SK-N-SH (cell line): Measurements from ENCODE around the gene MAP2K4. TPM values are rescaled to one million over a fixed set of nuclear protein-coding genes. Genes with fewer than 3 reads are reported as not detected.

Experiments used
- CTCF ChIA-PET: fragments of 300-600, 350-600 bp; formaldehyde crosslinking; extraction: SDS; loops from one replicate; lab custom pipeline; 2021; lab: Yijun Ruan, JAX
- POLR2A ChIA-PET: fragments of 350-600 bp; sonication (Branson Sonifier 250); formaldehyde crosslinking; extraction: SDS; loops from one replicate; lab custom pipeline; 2020; ENCODE audit warnings: antibody characterized with exemption, inconsistent platforms; lab: Yijun Ruan, JAX
- DNase-seq: peaks from one replicate; pipeline ENCODE4 v3.0.0; 2012
- H2AFZ ChIP-seq: fragments of 200-600 bp; sonication (generic); 2 replicates; pipeline ENCODE4 v1.8.1; 2016; ENCODE audit warnings: antibody characterized with exemption, mild to moderate bottlenecking, low read depth
- H3F3A ChIP-seq: fragments of 200-600 bp; sonication (generic); replicated peaks from 2 replicates; pipeline ENCODE3; 2016; ENCODE audit warnings: antibody characterized with exemption, mild to moderate bottlenecking; ENCODE audit not compliant: insufficient read depth
- H3K27ac ChIP-seq, 2 experiments: fragments of 200-500 bp in 1 of 2; fragments of 200-600 bp in 1 of 2; sonication (Bioruptor generic) in 1 of 2; sonication (generic), shearing (Covaris generic) in 1 of 2; 2 replicates each; pipeline versions ENCODE4 v1.5.1 to v1.6.1; 2014 to 2016; ENCODE audit warnings: low read depth in 2 of 2, inconsistent platforms in 1 of 2, low read length in 1 of 2, mild to moderate bottlenecking in 1 of 2, mixed read lengths in 1 of 2
- H3K27me3 ChIP-seq: fragments of 200-600 bp; sonication (generic), shearing (Covaris generic); 2 replicates; pipeline ENCODE4 v1.6.1; 2016; ENCODE audit warnings: mixed run types; ENCODE audit not compliant: insufficient read depth
- H3K36me3 ChIP-seq, 2 experiments: fragments of 200-500 bp in 1 of 2; fragments of 200-600 bp in 1 of 2; sonication (Bioruptor generic) in 1 of 2; sonication (generic) in 1 of 2; replicated peaks in 1 of 2; 2 replicates each; pipeline versions ENCODE3 to v1.5.1; 2014 to 2016; ENCODE audit warnings: low read length in 1 of 2, mild to moderate bottlenecking in 1 of 2; ENCODE audit not compliant: insufficient read depth in 2 of 2, control insufficient read depth in 1 of 2
- H3K4me1 ChIP-seq, 2 experiments: fragments of 200-500 bp in 1 of 2; fragments of 200-600 bp in 1 of 2; sonication (Bioruptor generic) in 1 of 2; sonication (generic), shearing (Covaris generic) in 1 of 2; 2 replicates each; pipeline versions ENCODE4 v1.5.1 to v1.6.1; 2014 to 2016; ENCODE audit warnings: low read depth in 1 of 2, low read length in 1 of 2, mixed run types in 1 of 2; ENCODE audit not compliant: insufficient read depth in 2 of 2, control insufficient read depth in 1 of 2
- H3K4me2 ChIP-seq: fragments of 200-600 bp; sonication (generic), shearing (Covaris generic); 2 replicates; pipeline ENCODE4 v1.6.1; 2017; ENCODE audit warnings: mixed run types
- H3K4me3 ChIP-seq, 2 experiments: fragments of 200-500 bp in 1 of 2; fragments of 200-600 bp in 1 of 2; sonication (Bioruptor generic) in 1 of 2; sonication (generic), shearing (Covaris generic) in 1 of 2; 2 replicates each; pipeline versions ENCODE4 v1.5.1 to v1.8.1; 2014 to 2016; ENCODE audit warnings: low read depth in 2 of 2, inconsistent platforms in 1 of 2, low read length in 1 of 2, mild to moderate bottlenecking in 1 of 2, mixed read lengths in 1 of 2, moderate library complexity in 1 of 2
- H3K79me2 ChIP-seq: fragments of 200-600 bp; sonication (generic); 2 replicates; pipeline ENCODE4 v1.8.1; 2017; ENCODE audit warnings: mild to moderate bottlenecking; ENCODE audit not compliant: insufficient read depth
- H3K9ac ChIP-seq: fragments of 200-600 bp; sonication (generic); 2 replicates; pipeline ENCODE4 v1.6.1; 2017; ENCODE audit warnings: mixed run types
- H3K9me2 ChIP-seq: fragments of 200-600 bp; sonication (generic); 2 replicates; pipeline ENCODE4 v1.6.1; 2017; ENCODE audit warnings: mixed run types
- H3K9me3 ChIP-seq: fragments of 200-600 bp; sonication (generic); 2 replicates; pipeline ENCODE4 v1.6.1; 2017; ENCODE audit warnings: mixed run types, mild to moderate bottlenecking, moderate library complexity
- H4K20me1 ChIP-seq: fragments of 200-600 bp; sonication (generic); 2 replicates; pipeline ENCODE4 v1.6.1; 2017; ENCODE audit warnings: mild to moderate bottlenecking, mixed run types; ENCODE audit not compliant: insufficient read depth
- CHD2 ChIP-seq: fragments of 150-350 bp; IDR thresholded peaks from 2 replicates; pipeline ENCODE4 v1.6.1; 2018; ENCODE audit warnings: low read length; ENCODE audit not compliant: partially characterized antibody
- EP300 ChIP-seq, 2 experiments: IDR thresholded peaks; 2 replicates each; pipeline versions ENCODE4 v1.4.0 to v1.6.1; 2012; ENCODE audit warnings: borderline replicate concordance in 1 of 2, low read depth in 1 of 2, low read length in 1 of 2
- FOSL2 ChIP-seq: IDR thresholded peaks from 2 replicates; pipeline ENCODE4 v1.4.0; 2012; ENCODE audit warnings: low read depth, mild to moderate bottlenecking, moderate library complexity, borderline replicate concordance
- GABPA ChIP-seq: IDR thresholded peaks from 2 replicates; pipeline ENCODE4 v1.4.0; 2012; ENCODE audit warnings: low read depth, mild to moderate bottlenecking
- GATA2 ChIP-seq: sonication (generic); formaldehyde crosslinking; IDR thresholded peaks from 2 replicates; pipeline ENCODE4 v1.5.0; 2020; ENCODE audit warnings: mild to moderate bottlenecking, missing genetic modification reagents
- JUND ChIP-seq: IDR thresholded peaks from 2 replicates; pipeline ENCODE4 v1.4.0; 2012
- MAX ChIP-seq: IDR thresholded peaks from 2 replicates; pipeline ENCODE4 v1.4.0; 2012; ENCODE audit warnings: low read depth
- MEF2A ChIP-seq: IDR thresholded peaks from 2 replicates; pipeline ENCODE4 v1.4.0; 2012; ENCODE audit warnings: low read depth, borderline replicate concordance
- MXI1 ChIP-seq: IDR thresholded peaks from 2 replicates; pipeline ENCODE4 v1.6.1; 2012; ENCODE audit warnings: mild to moderate bottlenecking, low read depth, low read length, improper control_type of control experiment
- RAD21 ChIP-seq: IDR thresholded peaks from 2 replicates; pipeline ENCODE4 v1.6.1; 2012; ENCODE audit warnings: mild to moderate bottlenecking, low read length
- RCOR1 ChIP-seq: fragments of 150-350 bp; IDR thresholded peaks from 2 replicates; pipeline ENCODE4 v1.6.1; 2017; ENCODE audit warnings: antibody characterized with exemption, low read length
- REST ChIP-seq: IDR thresholded peaks from 2 replicates; pipeline ENCODE4 v1.6.1; 2012; ENCODE audit warnings: mild to moderate bottlenecking, low read depth, low read length, moderate library complexity
- USF1 ChIP-seq: IDR thresholded peaks from 2 replicates; pipeline ENCODE4 v1.4.0; 2012; ENCODE audit warnings: low read depth, borderline replicate concordance
- USF2 ChIP-seq: fragments of 150-350 bp; IDR thresholded peaks from 2 replicates; pipeline ENCODE4 v1.6.1; 2017; ENCODE audit warnings: antibody characterized with exemption, low read length, low read depth, borderline replicate concordance
- WGBS: methylation state at CpG from one replicate; pipeline ENCODE4 v1.1.6; 2017; ENCODE audit warnings: low lambda C conversion rate; 5-methylcytosine and 5-hydroxymethylcytosine counted together
- polyA plus RNA-seq, 3 experiments: library from polyadenylated mRNA; depleted of rRNA; stranded (reverse); fragments of >200 nt; gene quantifications; 2 replicates each; pipeline ENCODE4 v1.2.3, GENCODE V29; 2012

Gene MAP2K4
- polyA plus RNA-seq, 1 of the 3 experiments (the other 2 are of a cell fraction): 10.6 TPM

- Histone ChIP-seq H4K20me1 (0 out of 2 replicates have a peak, but pooled peaks cover 4% of the 10 kb centered on the region), H2AFZ (no peak overlapping the region), H3K36me3 (peaks cover 17 to 20% of the 10 kb centered on the region in 2 experiments), H3K9me2 (no peaks in the 10 kb centered on the region), H3K9me3 (no peaks in the 10 kb centered on the region), H3K9ac (no peak overlapping the region), H3K4me2 (no peak overlapping the region), H3K79me2 (peaks cover 35% of the 10 kb centered on the region), H3F3A (peaks cover 4% of the 10 kb centered on the region), H3K27me3 (no peaks in the 10 kb centered on the region), H3K4me1 (peaks cover 2 to 4% of the 10 kb centered on the region in 2 experiments; a peak in 2 of 4 replicates), H3K4me3 (no peak overlapping the region), H3K27ac (no peak overlapping the region)
- ChIA-PET CTCF (interaction anchor here (0.5 kb wide), 1 partner anchor 1483 kb away, joined by 3 read pairs; no protein-coding TSS in a partner anchor), POLR2A (no interaction called here)
- WGBS: 100% methylated on average over 2 of the region's 2 CpGs
- TF ChIP-seq JUND (no peak), GABPA (no peak), CHD2 (no peak), EP300 (IDR thresholded peaks at IDR 0.05; ENCODE audit: borderline replicate concordance in 1 of 2, low read depth in 1 of 2, low read length in 1 of 2) (no peak), USF1 (no peak), RCOR1 (no peak), MEF2A (no peak), GATA2 (no peak), USF2 (no peak), MXI1 (no peak), REST (no peak), FOSL2 (no peak), MAX (no peak), RAD21 (no peak)
- DNase-seq: no peak
Measured at GRCh38 chr17:12094336-12094735, 73.7 kb downstream of the MAP2K4 start.
